GM10266 (cell line): ENCODE measurements around the gene TNK2.

Experiments
- DNase-seq: peaks from one replicate; pipeline ENCODE4 v3.0.0; 2012; ENCODE audit errors: extremely low spot score
- CTCF ChIP-seq: IDR thresholded peaks from 2 replicates; pipeline ENCODE4 v1.5.1; 2012; ENCODE audit warnings: mild to moderate bottlenecking, low read depth; ENCODE audit not compliant: control insufficient read depth, insufficient read depth; ENCODE audit errors: missing control alignments

Gene TNK2

GRCh38 chr3:195884691-195885035, 23.7 kb downstream of the TNK2 start:
- no peak for DNase-seq
- no peak for TF ChIP-seq CTCF

GRCh38 chr3:195883801-195884200, 24.6 kb downstream of the TNK2 start:
- TF ChIP-seq CTCF: no peak
- no peak for DNase-seq

- no peak for TF ChIP-seq CTCF
- no peak for DNase-seq
These were observed 25.2 kb downstream of the TNK2 start for GRCh38 chr3:195883160-195883559.

- no peak for TF ChIP-seq CTCF
These were observed 26.3 kb downstream of the TNK2 start for GRCh38 chr3:195882002-195882441.

GRCh38 chr3:195881276-195881988, 26.9 kb downstream of the TNK2 start:
- no peak for DNase-seq
- TF ChIP-seq CTCF: no peak

More at GRCh38 chr3:195882002-195882441, 26.3 kb downstream of the TNK2 start:
- DNase-seq: no peak

- TF ChIP-seq CTCF: no peak
- DNase-seq: no peak
These were observed 28.3 kb downstream of the TNK2 start for GRCh38 chr3:195880037-195880431.

- no peak for DNase-seq
- no peak for TF ChIP-seq CTCF
These were observed 28.8 kb downstream of the TNK2 start for GRCh38 chr3:195879416-195880036.
